GM23248 (cell line): ENCODE results near the gene NUP98. TPM values are rescaled to one million over a fixed set of nuclear protein-coding genes. Genes with fewer than 3 reads are reported as not detected.
A peak's percentile ranks its signal among the peaks of the same experiment; 100 is the strongest.

ENCODE experiments used
- DNase-seq: peaks from one replicate; pipeline ENCODE4 v3.0.0-alpha.2; 2015
- H2AFZ ChIP-seq: fragments of 200-600 bp; sonication (generic); 2 replicates; pipeline ENCODE4 v1.6.1; 2016; ENCODE audit warnings: antibody characterized with exemption
- H3F3A ChIP-seq: fragments of 200-600 bp; sonication (generic); 2 replicates; pipeline ENCODE4 v1.6.1; 2016; ENCODE audit warnings: mild to moderate bottlenecking, antibody characterized with exemption, mixed run types; ENCODE audit not compliant: insufficient read depth
- H3K27ac ChIP-seq: fragments of 200-600 bp; sonication (generic); 2 replicates; pipeline ENCODE4 v1.5.1; 2016; ENCODE audit warnings: mild to moderate bottlenecking
- H3K27me3 ChIP-seq: fragments of 200-600 bp; sonication (generic); replicated peaks from 2 replicates; pipeline ENCODE4 v1.6.1; 2016; ENCODE audit warnings: mild to moderate bottlenecking; ENCODE audit not compliant: insufficient read depth
- H3K36me3 ChIP-seq: fragments of 200-600 bp; sonication (generic); 2 replicates; pipeline ENCODE4 v1.6.1; 2016; ENCODE audit warnings: low read depth, mild to moderate bottlenecking
- H3K4me1 ChIP-seq: fragments of 200-600 bp; sonication (generic); 2 replicates; pipeline ENCODE4 v1.6.1; 2016; ENCODE audit warnings: mild to moderate bottlenecking; ENCODE audit not compliant: insufficient read depth
- H3K4me2 ChIP-seq: fragments of 200-600 bp; sonication (generic); one replicate; pipeline ENCODE4 v1.6.1; 2016; ENCODE audit warnings: mild to moderate bottlenecking; ENCODE audit not compliant: unreplicated experiment
- H3K4me3 ChIP-seq: fragments of 200-600 bp; sonication (generic); 2 replicates; pipeline ENCODE4 v1.5.1; 2016; ENCODE audit warnings: mild to moderate bottlenecking
- H3K79me2 ChIP-seq: fragments of 200-600 bp; sonication (generic); 2 replicates; pipeline ENCODE4 v1.6.1; 2016; ENCODE audit warnings: mild to moderate bottlenecking; ENCODE audit not compliant: insufficient read depth
- H3K9ac ChIP-seq: fragments of 200-600 bp; sonication (generic); 2 replicates; pipeline ENCODE4 v1.6.1; 2016; ENCODE audit warnings: mild to moderate bottlenecking
- H3K9me2 ChIP-seq: fragments of 200-600 bp; sonication (generic); 2 replicates; pipeline ENCODE4 v1.6.1; 2016; ENCODE audit warnings: mixed run types, mild to moderate bottlenecking, moderate library complexity; ENCODE audit not compliant: insufficient read depth
- H3K9me3 ChIP-seq: fragments of 200-600 bp; sonication (generic); one replicate; pipeline ENCODE4 v1.6.1; 2017; ENCODE audit warnings: low read depth
- H4K20me1 ChIP-seq: fragments of 200-600 bp; sonication (generic); 2 replicates; pipeline ENCODE4 v1.6.0; 2016; ENCODE audit not compliant: insufficient read depth
- EZH2 ChIP-seq: fragments of 200-600 bp; sonication (generic); IDR thresholded peaks from 2 replicates; pipeline ENCODE4 v1.6.1; 2018; ENCODE audit warnings: antibody characterized with exemption, mild to moderate bottlenecking; ENCODE audit not compliant: insufficient read depth, poor library complexity, severe bottlenecking
- EZH2phosphoT487 ChIP-seq: fragments of 200-600 bp; sonication (generic); IDR thresholded peaks from 2 replicates; pipeline ENCODE4 v1.6.1; 2018; ENCODE audit warnings: antibody characterized with exemption, moderate library complexity, mild to moderate bottlenecking, low read depth; ENCODE audit not compliant: insufficient read depth
- WGBS, 2 experiments: methylation state at CpG; one replicate each; pipeline ENCODE4 v1.1.6; 2015 to 2017; ENCODE audit warnings: low lambda C conversion rate in 2 of 2, low coverage in 1 of 2; ENCODE audit errors: missing lambda C conversion rate in 2 of 2; 5-methylcytosine and 5-hydroxymethylcytosine counted together
- in situ Hi-C: fragments of 300-500 bp; cut with MboI; formaldehyde crosslinking; loops from 2 replicates; pipeline ENCODE4 v1.15.0; 2020
- polyA plus RNA-seq: library from polyadenylated mRNA; unstranded; fragments of >200 nt; fragmentation: Nextera tagmentation; extraction: Ambion mirVana; gene quantifications from 2 replicates; pipeline ENCODE4 v1.2.1, GENCODE V29; 2016
- total RNA-seq: library from RNA; depleted of rRNA; stranded (reverse); fragments of >200 nt; shearing (Covaris generic); gene quantifications from 2 replicates; pipeline ENCODE4 v1.2.3, GENCODE V29; 2014; rRNA removed

The NUP98 gene
- total RNA-seq: 79.3 and 142 TPM in 2 replicates
- polyA plus RNA-seq: 25.6 and 30.5 TPM in 2 replicates

DNA sequence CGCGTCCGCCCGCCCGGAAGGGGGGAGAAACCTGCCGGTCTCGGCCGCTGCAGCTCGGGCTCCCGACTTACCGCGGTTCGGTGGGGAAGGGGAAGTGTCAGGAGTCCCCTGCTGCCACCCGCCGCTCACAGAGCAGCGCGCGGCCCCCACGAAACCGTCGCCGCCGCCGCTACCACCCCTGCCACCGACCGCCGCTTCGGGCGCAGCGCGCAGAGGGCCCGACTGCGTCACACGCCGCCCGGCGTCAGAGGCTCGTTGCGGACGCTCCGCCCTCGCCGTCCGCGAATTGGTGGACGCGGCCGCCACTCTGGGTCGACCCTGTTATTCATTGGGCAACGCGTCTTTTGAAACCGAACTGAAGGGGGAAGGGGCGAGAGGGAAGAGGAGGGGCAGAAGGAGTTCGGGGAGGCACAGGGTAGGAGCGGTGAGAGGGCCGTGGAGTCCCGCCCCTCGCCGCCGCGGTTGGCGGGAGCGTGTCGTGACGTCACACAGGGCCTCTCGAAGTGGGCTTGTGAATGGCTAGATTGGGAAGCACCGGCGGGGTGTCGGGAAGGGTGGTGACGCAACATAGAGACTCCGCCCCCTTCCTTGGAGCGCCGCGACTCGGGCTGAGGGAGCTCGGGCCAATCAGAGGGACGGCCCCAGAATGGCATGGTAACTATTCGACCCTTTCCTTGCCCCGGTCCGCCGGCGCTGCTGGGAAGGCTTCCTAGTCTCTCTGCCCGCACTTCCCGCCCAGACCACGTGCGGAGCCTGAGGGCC is at the start of gene NUP98:
NUP98 (minus strand) TSS at position 226 of the 762 bp plus-strand sequence. CDS start 15,437 bp downstream, outside the sequence.
- no peak for TF ChIP-seq EZH2
- no peak for TF ChIP-seq EZH2phosphoT487
- H3F3A ChIP-seq: peaks cover 12% of the 10 kb centered on the region
- WGBS, 2 experiments: 0 to 1% methylated on average over 63 to 70 of the region's 86 CpGs
- peaks cover 11% of the 10 kb centered on the region for H3K36me3 ChIP-seq
- in situ Hi-C loops: no loop called here
- peaks cover 48% of the 10 kb centered on the region for H3K79me2 ChIP-seq
- H3K4me1 ChIP-seq: peaks cover 24% of the 10 kb centered on the region
- peak within 1 kb of the TSS; percentile 96 for H3K4me2 ChIP-seq
- peak; percentile 100 for DNase-seq
- H3K27me3 ChIP-seq: no peaks in the 10 kb centered on the region
- H3K9ac ChIP-seq: peak within 1 kb of the TSS; percentile 99
- no peaks in the 10 kb centered on the region for H3K9me2 ChIP-seq
- H3K9me3 ChIP-seq: no peaks in the 10 kb centered on the region
- H3K27ac ChIP-seq: peak within 1 kb of the TSS; percentile 87
- H3K4me3 ChIP-seq: peak within 1 kb of the TSS; percentile 98
- peak within 1 kb of the TSS; percentile 93 for H2AFZ ChIP-seq
- peaks cover 2% of the 10 kb centered on the region; the same call in 1 of the 2 replicates for H4K20me1 ChIP-seq

DNA sequence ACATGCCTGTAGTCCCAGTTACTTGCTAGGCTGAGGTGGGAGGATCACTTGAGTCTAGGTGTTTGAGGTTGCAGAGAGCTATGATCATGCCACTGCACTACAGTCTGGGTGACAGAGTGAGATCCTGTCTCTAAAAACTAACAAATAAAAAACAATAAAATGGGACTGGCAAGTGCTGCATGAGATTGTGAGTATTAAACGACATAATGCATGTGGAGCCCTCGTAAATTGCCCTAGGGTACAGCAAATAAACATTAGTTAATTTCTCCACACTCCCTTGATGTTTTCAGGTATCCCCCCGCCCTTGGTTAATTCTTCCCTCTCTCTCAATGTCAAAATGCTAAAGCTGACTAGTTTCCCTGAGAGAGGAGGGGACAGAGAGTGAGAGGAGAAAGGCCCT is 48.3 kb upstream of the NUP98 start:
- WGBS, 2 experiments: 80 to 87% methylated on average over 3 of the region's 3 CpGs
- H3K4me1 ChIP-seq: 0 out of 2 replicates have a peak, but pooled peaks cover 6% of the 10 kb centered on the region
- H3K27ac ChIP-seq: no peak overlapping the region
- no peaks in the 10 kb centered on the region for H3K9me3 ChIP-seq
- H3F3A ChIP-seq: peaks cover 5% of the 10 kb centered on the region; the same call in 1 of the 2 replicates
- H3K27me3 ChIP-seq: no peaks in the 10 kb centered on the region
- H3K4me2 ChIP-seq: no peak overlapping the region
- no peak overlapping the region for H3K9ac ChIP-seq
- no peak for DNase-seq
- H2AFZ ChIP-seq: no peak overlapping the region
- TF ChIP-seq EZH2phosphoT487 (no peak), EZH2 (no peak)
- H3K4me3 ChIP-seq: no peak overlapping the region
- no peaks in the 10 kb centered on the region for H3K36me3 ChIP-seq
- H4K20me1 ChIP-seq: no peaks in the 10 kb centered on the region
- in situ Hi-C loops: loop anchor here (5.0 kb wide), 1 partner anchor 222 kb away; no protein-coding TSS in a partner anchor
- H3K9me2 ChIP-seq: no peaks in the 10 kb centered on the region
- peaks cover 12% of the 10 kb centered on the region for H3K79me2 ChIP-seq

GRCh38 chr11:3845246-3845645 is 47.9 kb upstream of the NUP98 start:
- H3K9me2 ChIP-seq: no peaks in the 10 kb centered on the region
- in situ Hi-C loops: loop anchor here (5.0 kb wide), 1 partner anchor 222 kb away; no protein-coding TSS in a partner anchor
- peaks cover 16% of the 10 kb centered on the region for H3K79me2 ChIP-seq
- no peak overlapping the region for H3K4me3 ChIP-seq
- no peak overlapping the region for H3K4me2 ChIP-seq
- H3K36me3 ChIP-seq: no peaks in the 10 kb centered on the region
- no peak for TF ChIP-seq EZH2phosphoT487
- TF ChIP-seq EZH2: no peak
- no peak overlapping the region for H3K27ac ChIP-seq
- peaks cover 5% of the 10 kb centered on the region; the same call in 1 of the 2 replicates for H3F3A ChIP-seq
- 78 to 85% methylated on average over 1 of the region's 1 CpG for WGBS, 2 experiments
- DNase-seq: no peak
- H3K4me1 ChIP-seq: 0 out of 2 replicates have a peak, but pooled peaks cover 6% of the 10 kb centered on the region
- no peak overlapping the region for H3K9ac ChIP-seq
- no peaks in the 10 kb centered on the region for H4K20me1 ChIP-seq
- H3K27me3 ChIP-seq: no peaks in the 10 kb centered on the region
- H2AFZ ChIP-seq: no peak overlapping the region
- no peaks in the 10 kb centered on the region for H3K9me3 ChIP-seq

DNA sequence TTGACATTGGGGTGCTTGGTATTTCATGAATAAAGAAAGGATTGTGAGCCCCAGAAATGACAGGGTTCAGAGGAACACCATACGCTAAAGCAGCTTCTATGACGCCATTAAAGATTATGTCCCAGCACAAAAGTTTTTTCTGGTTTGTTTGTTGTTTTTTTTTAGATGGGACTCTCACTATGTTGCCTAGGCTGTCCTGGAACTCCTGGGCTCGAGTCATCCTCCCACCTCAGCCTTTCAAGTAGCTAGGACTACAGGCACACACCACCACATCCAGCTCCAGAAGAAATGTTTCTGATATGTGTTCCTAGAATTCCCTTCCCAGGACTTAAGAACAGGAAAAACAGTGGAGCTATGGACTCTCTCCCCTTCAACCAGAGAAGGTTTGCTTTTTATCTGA is 46.0 kb upstream of the NUP98 start:
- TF ChIP-seq EZH2phosphoT487 (no peak), EZH2 (no peak)
- no peaks in the 10 kb centered on the region for H3K9me3 ChIP-seq
- no peak overlapping the region for H3K4me3 ChIP-seq
- in situ Hi-C loops: no loop called here
- H3K27me3 ChIP-seq: no peaks in the 10 kb centered on the region
- no peaks in the 10 kb centered on the region for H4K20me1 ChIP-seq
- no peak overlapping the region for H2AFZ ChIP-seq
- H3K27ac ChIP-seq: no peak overlapping the region
- no peak overlapping the region for H3K9ac ChIP-seq
- peaks cover 5% of the 10 kb centered on the region; the same call in 1 of the 2 replicates for H3F3A ChIP-seq
- peak; percentile 22 for DNase-seq
- no peaks in the 10 kb centered on the region for H3K9me2 ChIP-seq
- H3K79me2 ChIP-seq: peaks cover 35% of the 10 kb centered on the region
- H3K36me3 ChIP-seq: no peaks in the 10 kb centered on the region
- no peak overlapping the region for H3K4me2 ChIP-seq
- WGBS, 2 experiments: 77 to 83% methylated on average over 3 of the region's 3 CpGs
- peaks cover 9% of the 10 kb centered on the region for H3K4me1 ChIP-seq
